ENCODE measurements around the gene GPT2.
A peak's percentile ranks its signal among the peaks of the same experiment; 100 is the strongest.

The GPT2 gene

GRCh38 chr16:46971271-46971670, 87.1 kb downstream of the GPT2 start:
- no peak for DNase-seq

GRCh38 chr16:46972429-46973206, 88.5 kb downstream of the GPT2 start:
- peak; percentile 20 to 66 (median 31) for DNase-seq

GRCh38 chr16:46973207-46973995, 89.2 kb downstream of the GPT2 start, which contains the start of gene DNAJA2:
DNAJA2 (minus strand) TSS chr16:46973674; CDS start chr16:46973572, 102 bp downstream.
- peak; percentile 84 to 94 (median 89) for DNase-seq

GRCh38 chr16:46973996-46974324, 89.8 kb downstream of the GPT2 start:
- DNase-seq, result no peak

DNA sequence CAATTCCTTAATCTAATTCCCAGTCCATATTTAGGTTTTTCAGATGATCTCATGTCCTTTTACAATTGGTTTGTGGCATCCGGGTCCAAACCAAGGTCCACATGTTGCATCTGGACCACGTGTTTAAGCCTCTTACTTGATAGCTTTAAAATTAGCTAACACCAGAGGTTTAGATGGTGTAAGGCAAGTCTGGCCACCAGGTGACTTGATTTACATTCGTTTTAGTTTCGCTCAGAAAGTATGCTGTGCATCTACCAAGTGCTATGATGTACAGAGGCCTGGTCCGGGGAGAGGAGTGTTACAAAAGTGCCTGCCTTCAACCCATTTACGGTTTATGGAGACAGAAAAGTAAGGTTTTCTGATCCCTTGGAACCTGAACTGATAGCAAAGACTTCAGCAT, 90.2 kb downstream of the GPT2 start:
- DNase-seq, result peak in 2 of 5 experiments; percentile 5 to 81

- DNase-seq, result no peak
These were observed 91.0 kb downstream of the GPT2 start for GRCh38 chr16:46975165-46975564.

GRCh38 chr16:46975908-46976470, 91.8 kb downstream of the GPT2 start:
- DNase-seq, result no peak

DNA sequence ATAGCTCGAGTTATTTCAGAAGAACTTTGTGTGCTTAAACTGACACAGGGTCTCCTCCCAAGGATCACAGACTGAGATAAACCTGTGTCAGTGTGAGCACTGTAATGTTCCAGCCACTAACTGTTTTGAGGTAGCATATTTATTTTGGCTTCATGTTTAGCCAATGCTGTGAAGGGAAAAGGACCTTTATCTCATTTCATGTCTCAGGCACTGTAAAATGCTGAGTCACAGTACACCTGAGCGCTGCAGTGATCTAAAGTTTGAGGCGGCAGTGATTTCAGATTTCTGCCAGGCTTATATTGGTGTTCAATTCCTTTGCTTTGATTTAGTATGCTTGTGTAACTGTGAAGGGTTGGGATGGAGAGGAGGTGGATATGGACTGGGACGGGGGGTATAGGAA, 92.4 kb downstream of the GPT2 start:
- DNase-seq, result peak in 1 of 5 experiments; percentile 49
